IMR-90 (cell line): Measurements from ENCODE around the gene MED17. TPM values are rescaled to one million over a fixed set of nuclear protein-coding genes. Genes with fewer than 3 reads are reported as not detected.

Experiments
- ATAC-seq: fragments of 200-7000 bp; cut with Tn5 transposase; 2 replicates; pipeline ENCODE4 v1.9.1; 2020; ENCODE audit warnings: low read depth, mild to moderate bottlenecking, moderate library complexity
- BruUV-seq: library from RNA; stranded (reverse); fragments of 400-500 nt; replicated peaks from 2 replicates; lab custom pipeline; 2021; lab: Mats Ljungman, UMichigan
- CTCF ChIA-PET: fragments of 300-600 bp; formaldehyde crosslinking; extraction: SDS; loops from one replicate; lab custom pipeline; 2021; ENCODE audit warnings: antibody characterized with exemption; lab: Yijun Ruan, JAX
- POLR2A ChIA-PET: fragments of 300-600 bp; sonication (Branson Sonifier 250); formaldehyde crosslinking; loops from one replicate; lab custom pipeline; 2022; ENCODE audit warnings: antibody characterized with exemption; ENCODE audit not compliant: unreplicated experiment; lab: Charles Lee
- DNase-seq: peaks from one replicate; pipeline ENCODE4 v3.0.0; 2013
- H2AFZ ChIP-seq: replicated peaks from 2 replicates; pipeline ENCODE3; 2013; ENCODE audit warnings: low read length, mild to moderate bottlenecking; ENCODE audit not compliant: poor library complexity
- H2AK5ac ChIP-seq: 2 replicates; pipeline ENCODE4 v1.6.1; 2013; ENCODE audit warnings: low read depth, low read length, inconsistent platforms
- H2AK9ac ChIP-seq: replicated peaks from 2 replicates; pipeline ENCODE3; 2013; ENCODE audit warnings: mild to moderate bottlenecking, low read depth, low read length, moderate library complexity; ENCODE audit not compliant: poor library complexity
- H2BK120ac ChIP-seq: 2 replicates; pipeline ENCODE4 v1.6.1; 2013; ENCODE audit warnings: low read depth, low read length, inconsistent platforms
- H2BK15ac ChIP-seq: 3 replicates; pipeline ENCODE4 v1.6.1; 2013; ENCODE audit warnings: low read depth, low read length, inconsistent platforms
- H2BK20ac ChIP-seq: 2 replicates; pipeline ENCODE4 v1.6.1; 2013; ENCODE audit warnings: low read depth, mild to moderate bottlenecking, inconsistent platforms, low read length, moderate library complexity
- H2BK5ac ChIP-seq: 2 replicates; pipeline ENCODE4 v1.6.1; 2013; ENCODE audit warnings: mild to moderate bottlenecking, low read depth, low read length, inconsistent platforms; ENCODE audit not compliant: poor library complexity, severe bottlenecking
- H3K14ac ChIP-seq: replicated peaks from 2 replicates; pipeline ENCODE4 v1.6.1; 2013; ENCODE audit warnings: low read depth, low read length, inconsistent platforms
- H3K18ac ChIP-seq: 2 replicates; pipeline ENCODE4 v1.6.1; 2013; ENCODE audit warnings: low read depth, low read length, control low read depth
- H3K23ac ChIP-seq: 2 replicates; pipeline ENCODE4 v1.6.1; 2013; ENCODE audit warnings: low read depth, low read length, inconsistent platforms
- H3K27ac ChIP-seq: 2 replicates; pipeline ENCODE4 v1.5.1; 2013; ENCODE audit warnings: mild to moderate bottlenecking, control low read depth, low read length; ENCODE audit not compliant: insufficient read depth
- H3K27me3 ChIP-seq: 2 replicates; pipeline ENCODE4 v1.6.1; 2013; ENCODE audit warnings: low read length; ENCODE audit not compliant: control insufficient read depth, insufficient read depth
- H3K36me3 ChIP-seq: 2 replicates; pipeline ENCODE4 v1.6.1; 2013; ENCODE audit warnings: low read length, mixed read lengths; ENCODE audit not compliant: control insufficient read depth, insufficient read depth
- H3K4ac ChIP-seq: 2 replicates; pipeline ENCODE4 v1.6.1; 2013; ENCODE audit warnings: low read depth, low read length, inconsistent platforms
- H3K4me1 ChIP-seq: 2 replicates; pipeline ENCODE4 v1.6.1; 2013; ENCODE audit warnings: low read length, mixed read lengths; ENCODE audit not compliant: control insufficient read depth, insufficient read depth
- H3K4me2 ChIP-seq: 2 replicates; pipeline ENCODE4 v1.6.1; 2013; ENCODE audit warnings: low read depth, mild to moderate bottlenecking, control low read depth, low read length, moderate library complexity
- H3K4me3 ChIP-seq: 2 replicates; pipeline ENCODE4 v1.5.1; 2013; ENCODE audit warnings: low read depth, mild to moderate bottlenecking, control low read depth, low read length, moderate library complexity; ENCODE audit not compliant: insufficient read depth
- H3K56ac ChIP-seq: 2 replicates; pipeline ENCODE4 v1.6.1; 2013; ENCODE audit warnings: low read length, inconsistent platforms; ENCODE audit not compliant: insufficient read depth; ENCODE audit errors: extremely low read depth
- H3K79me1 ChIP-seq, 2 experiments: 2 replicates each; pipeline ENCODE4 v1.6.1; 2013; ENCODE audit warnings: low read length in 2 of 2, inconsistent platforms in 1 of 2, low read depth in 1 of 2
- H3K9ac ChIP-seq: 2 replicates; pipeline ENCODE4 v1.6.1; 2013; ENCODE audit warnings: low read depth, low read length, control low read depth
- H3K9me1 ChIP-seq: 2 replicates; pipeline ENCODE4 v1.6.1; 2013; ENCODE audit warnings: low read length, inconsistent platforms; ENCODE audit not compliant: insufficient read depth
- H3K9me3 ChIP-seq: 2 replicates; pipeline ENCODE4 v1.6.1; 2013; ENCODE audit warnings: low read length; ENCODE audit not compliant: control insufficient read depth, insufficient read depth
- H4K20me1 ChIP-seq: 2 replicates; pipeline ENCODE4 v1.6.1; 2013; ENCODE audit warnings: low read length, inconsistent platforms; ENCODE audit not compliant: insufficient read depth
- H4K5ac ChIP-seq: 2 replicates; pipeline ENCODE4 v1.6.1; 2013; ENCODE audit warnings: mild to moderate bottlenecking, low read depth, low read length, control low read depth
- H4K8ac ChIP-seq, 2 experiments: 2 replicates each; pipeline ENCODE4 v1.6.1; 2013; ENCODE audit warnings: low read depth in 2 of 2, low read length in 2 of 2, control low read depth in 1 of 2, inconsistent platforms in 1 of 2
- H4K91ac ChIP-seq: 2 replicates; pipeline ENCODE4 v1.6.1; 2013; ENCODE audit warnings: low read depth, low read length, inconsistent platforms; ENCODE audit not compliant: insufficient read depth
- BHLHE40 ChIP-seq: fragments of 150-350 bp; IDR thresholded peaks from 2 replicates; pipeline ENCODE4 v1.6.1; 2016; ENCODE audit warnings: mild to moderate bottlenecking, low read depth, low read length
- CEBPB ChIP-seq: IDR thresholded peaks from 2 replicates; pipeline ENCODE4 v1.6.1; 2012; ENCODE audit warnings: low read depth, low read length, improper control_type of control experiment
- MAFK ChIP-seq: IDR thresholded peaks from 2 replicates; pipeline ENCODE4 v1.6.1; 2012; ENCODE audit warnings: low read depth, low read length, improper control_type of control experiment
- MAZ ChIP-seq: IDR thresholded peaks from 2 replicates; pipeline ENCODE4 v1.6.1; 2012; ENCODE audit warnings: low read depth, mild to moderate bottlenecking, low read length, improper control_type of control experiment, moderate library complexity, borderline replicate concordance
- MXI1 ChIP-seq: IDR thresholded peaks from 2 replicates; pipeline ENCODE4 v1.6.1; 2012; ENCODE audit warnings: low read depth, mild to moderate bottlenecking, low read length, moderate library complexity, borderline replicate concordance
- NFE2L2 ChIP-seq: fragments of 150-350 bp; IDR thresholded peaks from 2 replicates; pipeline ENCODE4 v1.6.1; 2016; ENCODE audit warnings: low read depth, mild to moderate bottlenecking, low read length
- POLR2A ChIP-seq: IDR thresholded peaks from 2 replicates; pipeline ENCODE4 v1.6.1; 2012; ENCODE audit warnings: mild to moderate bottlenecking, low read depth, low read length
- RAD21 ChIP-seq: IDR thresholded peaks from 2 replicates; pipeline ENCODE4 v1.6.1; 2012; ENCODE audit warnings: low read length, improper control_type of control experiment
- RCOR1 ChIP-seq: IDR thresholded peaks from 2 replicates; pipeline ENCODE4 v1.6.1; 2012; ENCODE audit warnings: mild to moderate bottlenecking, low read length, improper control_type of control experiment; ENCODE audit not compliant: insufficient replicate concordance
- WGBS, 2 experiments: methylation state at CpG; one replicate each; pipeline versions ENCODE4 v1.1.5 to v1.1.7; 2013; ENCODE audit warnings: missing lambda C conversion rate in 2 of 2; ENCODE audit not compliant: insufficient read length in 1 of 2; ENCODE audit errors: extremely low coverage in 2 of 2; 5-methylcytosine and 5-hydroxymethylcytosine counted together
- dilution Hi-C: fragments of 300-500 bp; cut with HindIII; formaldehyde crosslinking; loops from one replicate; pipeline ENCODE4 v1.14.3; 2018; ENCODE audit warnings: low sequenced_read_pairs; ENCODE audit not compliant: unreplicated experiment
- in situ Hi-C: fragments of 300-500 bp; cut with MboI; formaldehyde crosslinking; loops from 3 replicates; pipeline ENCODE4 v1.14.3; 2019; ENCODE audit warnings: low sequenced_read_pairs, inconsistent platforms, mixed read lengths
- intact Hi-C: fragments of 100-400 bp; cut with micrococcal nuclease; formaldehyde crosslinking; loops from 2 replicates; pipeline ENCODE4 v1.10.0; 2022
- polyA plus RNA-seq, 3 experiments: library from polyadenylated mRNA; depleted of rRNA; stranded (reverse); fragments of >200 nt; gene quantifications; 2 replicates each; pipeline ENCODE4 v1.2.3, GENCODE V29; 2012; ENCODE audit warnings: low replicate concordance in 1 of 3
- total RNA-seq: library from RNA; depleted of rRNA; stranded (reverse); fragments of >200 nt; gene quantifications from 2 replicates; pipeline ENCODE4 v1.2.3, GENCODE V29; 2012
- TF ChIP-seq, protein P1 (sequence below): fragments of 150-350 bp; IDR thresholded peaks from 2 replicates; pipeline ENCODE4 v1.6.1; 2016; ENCODE audit warnings: low read depth, mild to moderate bottlenecking, low read length, moderate library complexity, borderline replicate concordance
- TF ChIP-seq, protein P2 (sequence below): conservative IDR thresholded peaks from 2 replicates; pipeline ENCODE4 v1.5.1; 2012; ENCODE audit warnings: mild to moderate bottlenecking, low read depth, low read length, improper control_type of control experiment
- TF ChIP-seq, protein P3 (sequence below): fragments of 150-350 bp; IDR thresholded peaks from 2 replicates; pipeline ENCODE4 v1.6.1; 2017; ENCODE audit warnings: mild to moderate bottlenecking, antibody characterized with exemption, low read length, low read depth

MED17 gene
- total and polyA plus RNA-seq, 2 of the 4 experiments (the other 2 are of a cell fraction) = 20.0 to 23.3 TPM

DNA sequence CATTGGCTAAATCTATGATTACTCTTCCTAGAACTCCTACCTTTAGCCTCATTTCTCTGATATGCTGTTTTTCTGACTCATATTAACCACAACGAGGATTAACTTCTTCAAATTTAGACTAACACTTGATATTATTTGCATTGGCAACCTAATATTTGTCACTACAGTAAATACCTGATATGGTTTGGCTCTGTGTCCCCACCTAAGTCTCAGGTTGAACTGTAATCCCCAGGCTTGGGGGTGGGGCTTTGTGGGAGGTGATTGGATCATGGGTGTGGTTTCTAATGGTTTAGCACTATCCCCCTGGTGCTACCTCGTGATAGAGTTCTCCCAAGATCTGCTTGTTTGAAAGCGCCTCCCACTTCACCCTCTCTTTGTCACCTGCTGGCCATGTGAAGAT is 17.1 kb upstream of the MED17 start:
- intact Hi-C loops = no loop called here
- Histone ChIP-seq H3K4me2 (no peak overlapping the region), H3K9me3 (peaks cover 2% of the 10 kb centered on the region; the same call in 1 of the 2 replicates), H2AK9ac (no peak overlapping the region), H3K9me1 (no peaks in the 10 kb centered on the region), H2BK20ac (no peak overlapping the region), H3K56ac (no peak overlapping the region), H2AFZ (no peak overlapping the region), H3K14ac (no peak overlapping the region), H4K5ac (no peak overlapping the region), H2AK5ac (no peak overlapping the region), H3K27me3 (no peaks in the 10 kb centered on the region), H3K27ac (no peak overlapping the region), H2BK120ac (no peak overlapping the region), H2BK15ac (no peak overlapping the region), H3K36me3 (peaks cover 6% of the 10 kb centered on the region; the same call in 1 of the 2 replicates), H3K9ac (no peak overlapping the region), H4K91ac (no peak overlapping the region), H3K4ac (no peak overlapping the region), H2BK5ac (no peak overlapping the region), H3K18ac (no peak overlapping the region), H3K4me1 (no peaks in the 10 kb centered on the region), H3K79me1 (no peaks in the 10 kb centered on the region; a peak in 1 of 4 replicates), H4K8ac (no peak overlapping the region), H4K20me1 (no peaks in the 10 kb centered on the region), H3K23ac (no peak overlapping the region), H3K4me3 (no peak overlapping the region)
- ChIA-PET POLR2A (no interaction called here), CTCF (no interaction called here)
- BruUV-seq = no TSS peak
- dilution Hi-C loops = no loop called here
- DNase-seq = no peak
- no CpG with 5 or more reads among the region's 3 CpGs for WGBS, 2 experiments
- ATAC-seq = no peak
- TF ChIP-seq, protein P1, sequence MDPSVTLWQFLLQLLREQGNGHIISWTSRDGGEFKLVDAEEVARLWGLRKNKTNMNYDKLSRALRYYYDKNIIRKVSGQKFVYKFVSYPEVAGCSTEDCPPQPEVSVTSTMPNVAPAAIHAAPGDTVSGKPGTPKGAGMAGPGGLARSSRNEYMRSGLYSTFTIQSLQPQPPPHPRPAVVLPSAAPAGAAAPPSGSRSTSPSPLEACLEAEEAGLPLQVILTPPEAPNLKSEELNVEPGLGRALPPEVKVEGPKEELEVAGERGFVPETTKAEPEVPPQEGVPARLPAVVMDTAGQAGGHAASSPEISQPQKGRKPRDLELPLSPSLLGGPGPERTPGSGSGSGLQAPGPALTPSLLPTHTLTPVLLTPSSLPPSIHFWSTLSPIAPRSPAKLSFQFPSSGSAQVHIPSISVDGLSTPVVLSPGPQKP = no peak
- TF ChIP-seq, protein P2, sequence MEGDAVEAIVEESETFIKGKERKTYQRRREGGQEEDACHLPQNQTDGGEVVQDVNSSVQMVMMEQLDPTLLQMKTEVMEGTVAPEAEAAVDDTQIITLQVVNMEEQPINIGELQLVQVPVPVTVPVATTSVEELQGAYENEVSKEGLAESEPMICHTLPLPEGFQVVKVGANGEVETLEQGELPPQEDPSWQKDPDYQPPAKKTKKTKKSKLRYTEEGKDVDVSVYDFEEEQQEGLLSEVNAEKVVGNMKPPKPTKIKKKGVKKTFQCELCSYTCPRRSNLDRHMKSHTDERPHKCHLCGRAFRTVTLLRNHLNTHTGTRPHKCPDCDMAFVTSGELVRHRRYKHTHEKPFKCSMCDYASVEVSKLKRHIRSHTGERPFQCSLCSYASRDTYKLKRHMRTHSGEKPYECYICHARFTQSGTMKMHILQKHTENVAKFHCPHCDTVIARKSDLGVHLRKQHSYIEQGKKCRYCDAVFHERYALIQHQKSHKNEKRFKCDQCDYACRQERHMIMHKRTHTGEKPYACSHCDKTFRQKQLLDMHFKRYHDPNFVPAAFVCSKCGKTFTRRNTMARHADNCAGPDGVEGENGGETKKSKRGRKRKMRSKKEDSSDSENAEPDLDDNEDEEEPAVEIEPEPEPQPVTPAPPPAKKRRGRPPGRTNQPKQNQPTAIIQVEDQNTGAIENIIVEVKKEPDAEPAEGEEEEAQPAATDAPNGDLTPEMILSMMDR = no peak
- no peak for TF ChIP-seq RCOR1
- no peak for TF ChIP-seq MXI1
- no peak for TF ChIP-seq BHLHE40
- TF ChIP-seq POLR2A = no peak
- TF ChIP-seq CEBPB = no peak
- TF ChIP-seq RAD21 = no peak
- TF ChIP-seq MAZ = no peak
- TF ChIP-seq NFE2L2 = no peak
- no peak for TF ChIP-seq MAFK
- TF ChIP-seq, protein P3, sequence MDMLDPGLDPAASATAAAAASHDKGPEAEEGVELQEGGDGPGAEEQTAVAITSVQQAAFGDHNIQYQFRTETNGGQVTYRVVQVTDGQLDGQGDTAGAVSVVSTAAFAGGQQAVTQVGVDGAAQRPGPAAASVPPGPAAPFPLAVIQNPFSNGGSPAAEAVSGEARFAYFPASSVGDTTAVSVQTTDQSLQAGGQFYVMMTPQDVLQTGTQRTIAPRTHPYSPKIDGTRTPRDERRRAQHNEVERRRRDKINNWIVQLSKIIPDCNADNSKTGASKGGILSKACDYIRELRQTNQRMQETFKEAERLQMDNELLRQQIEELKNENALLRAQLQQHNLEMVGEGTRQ = no peak
- in situ Hi-C loops = no loop called here
